ENCODE measurements around the gene TCF12. TPM values are rescaled to one million over a fixed set of nuclear protein-coding genes. Genes with fewer than 3 reads are reported as not detected.

TCF12 gene
- polyA plus RNA-seq, 3 donors: 15.8 to 52.5 (median 27.6) TPM

GRCh38 chr15:57060799-57061198, 142.4 kb downstream of the TCF12 start:
- Histone ChIP-seq H3K9ac (ENCODE audit: insufficient read depth, low read length, poor library complexity, severe bottlenecking) (no peak overlapping the region), H3K4me1 (ENCODE audit: control insufficient read depth in 1 of 2, insufficient read depth in 2 of 2, low read length in 2 of 2) (no peaks in the 10 kb centered on the region), H3K4me3 (replicated peaks in 1 of 3; ENCODE audit: low read depth in 2 of 3, low read length in 3 of 3) (no peak overlapping the region), H3K36me3 (replicated peaks in 1 of 2; ENCODE audit: control insufficient read depth in 1 of 2, insufficient read depth in 2 of 2, low read length in 2 of 2) (no peaks in the 10 kb centered on the region), H3K4me2 (replicated peaks; ENCODE audit: extremely low read depth, low read length, poor library complexity, severe bottlenecking) (no peak overlapping the region), H3K27me3 (ENCODE audit: control insufficient read depth in 2 of 2, insufficient read depth in 2 of 2, low read length in 2 of 2) (no peaks in the 10 kb centered on the region), H3K27ac (ENCODE audit: low read depth in 1 of 2, low read length in 2 of 2) (no peak overlapping the region), H2AFZ (ENCODE audit: insufficient read depth, low read depth, low read length, poor library complexity, severe bottlenecking) (no peak overlapping the region), H4K20me1 (ENCODE audit: insufficient read depth, low read length) (peaks cover 50% of the 10 kb centered on the region), H3K9me3 (replicated peaks in 1 of 2; ENCODE audit: control insufficient read depth in 1 of 2, insufficient read depth in 1 of 2, low read length in 2 of 2) (no peaks in the 10 kb centered on the region), H3K79me2 (ENCODE audit: insufficient read depth, low read length) (peaks cover 43% of the 10 kb centered on the region)
- no peaks in the 10 kb centered on the region for H3K9me3 Mint-ChIP-seq
- WGBS (ENCODE audit: insufficient coverage): no CpG with 5 or more reads among the region's 2 CpGs
- peaks cover 19% of the 10 kb centered on the region for H3K4me1 Mint-ChIP-seq
- intact Hi-C loops (cut with micrococcal nuclease): no loop called here
- H3K27ac Mint-ChIP-seq: no peak overlapping the region
- no peak for DNase-seq
- TF ChIP-seq CTCF (IDR thresholded peaks at IDR 0.05): no peak
- H3K4me3 Mint-ChIP-seq: no peak overlapping the region
- H3K27me3 Mint-ChIP-seq (ENCODE audit: low read depth in 3 of 3): peaks cover 0 to 2% (median 0%) of the 10 kb centered on the region in 3 donors
- peaks cover 9% of the 10 kb centered on the region in 2 donors for H3K36me3 Mint-ChIP-seq

- Mint-ChIP-seq H3K4me3 (no peak overlapping the region), H3K27ac (no peak overlapping the region), H3K9me3 (no peaks in the 10 kb centered on the region), H3K36me3 (peaks cover 10 to 11% of the 10 kb centered on the region in 2 donors), H3K4me1 (peaks cover 19% of the 10 kb centered on the region), H3K27me3 (ENCODE audit: low read depth in 3 of 3) (peaks cover 0 to 2% (median 0%) of the 10 kb centered on the region in 3 donors)
- H3K4me2 ChIP-seq (replicated peaks; ENCODE audit: extremely low read depth, low read length, poor library complexity, severe bottlenecking): no peak overlapping the region
- H2AFZ ChIP-seq (ENCODE audit: insufficient read depth, low read depth, low read length, poor library complexity, severe bottlenecking): no peak overlapping the region
- H3K36me3 ChIP-seq (replicated peaks in 1 of 2; ENCODE audit: control insufficient read depth in 1 of 2, insufficient read depth in 2 of 2, low read length in 2 of 2): no peaks in the 10 kb centered on the region
- no peak for TF ChIP-seq CTCF (IDR thresholded peaks at IDR 0.05)
- H3K27me3 ChIP-seq (ENCODE audit: control insufficient read depth in 2 of 2, insufficient read depth in 2 of 2, low read length in 2 of 2): no peaks in the 10 kb centered on the region
- no peaks in the 10 kb centered on the region for H3K4me1 ChIP-seq (ENCODE audit: control insufficient read depth in 1 of 2, insufficient read depth in 2 of 2, low read length in 2 of 2)
- H4K20me1 ChIP-seq (ENCODE audit: insufficient read depth, low read length): peaks cover 48% of the 10 kb centered on the region
- H3K79me2 ChIP-seq (ENCODE audit: insufficient read depth, low read length): peaks cover 39% of the 10 kb centered on the region
- no CpG with 5 or more reads among the region's 2 CpGs for WGBS (ENCODE audit: insufficient coverage)
- intact Hi-C loops (cut with micrococcal nuclease): no loop called here
- no peak overlapping the region for H3K9ac ChIP-seq (ENCODE audit: insufficient read depth, low read length, poor library complexity, severe bottlenecking)
- H3K4me3 ChIP-seq (replicated peaks in 1 of 3; ENCODE audit: low read depth in 2 of 3, low read length in 3 of 3): no peak overlapping the region
- H3K27ac ChIP-seq (ENCODE audit: low read depth in 1 of 2, low read length in 2 of 2): no peak overlapping the region
- DNase-seq: no peak
- H3K9me3 ChIP-seq (replicated peaks in 1 of 2; ENCODE audit: control insufficient read depth in 1 of 2, insufficient read depth in 1 of 2, low read length in 2 of 2): no peaks in the 10 kb centered on the region
These were observed 142.8 kb downstream of the TCF12 start for GRCh38 chr15:57061281-57061680.

All from CD14-positive monocyte (primary cell).